Astrocyte (in vitro differentiated cells and primary cell): ENCODE data around the gene COX19. TPM values are rescaled to one million over a fixed set of nuclear protein-coding genes. Genes with fewer than 3 reads are reported as not detected.

Experiments
- DNase-seq: peaks from one replicate; pipeline ENCODE4 v3.0.0-alpha.2; 2010; ENCODE audit warnings: low read depth
- FAIRE-seq: peaks from 2 replicates; lab custom pipeline; 2011; peaks lifted over from hg19 to GRCh38; lab: Jason Lieb, UNC
- H2AFZ ChIP-seq: 2 replicates; pipeline ENCODE4 v1.6.0; 2012; ENCODE audit warnings: low read depth, low read length, inconsistent platforms
- H3K27ac ChIP-seq: 2 replicates; pipeline ENCODE4 v1.5.1; 2011; ENCODE audit warnings: low read depth, low read length, inconsistent platforms
- H3K27me3 ChIP-seq: 2 replicates; pipeline ENCODE4 v1.6.0; 2011; ENCODE audit warnings: low read length, inconsistent platforms; ENCODE audit not compliant: insufficient read depth
- H3K36me3 ChIP-seq: 2 replicates; pipeline ENCODE4 v1.5.1; 2011; ENCODE audit warnings: low read length, inconsistent platforms; ENCODE audit not compliant: insufficient read depth
- H3K4me1 ChIP-seq: 2 replicates; pipeline ENCODE4 v1.5.1; 2011; ENCODE audit warnings: low read length, inconsistent platforms; ENCODE audit not compliant: insufficient read depth
- H3K4me2 ChIP-seq: 2 replicates; pipeline ENCODE4 v1.6.0; 2012; ENCODE audit warnings: low read length, inconsistent platforms
- H3K4me3 ChIP-seq: 2 replicates; pipeline ENCODE4 v1.5.1; 2011; ENCODE audit warnings: low read depth, mild to moderate bottlenecking, low read length, inconsistent platforms; ENCODE audit not compliant: insufficient read depth
- H3K79me2 ChIP-seq: 2 replicates; pipeline ENCODE4 v1.6.0; 2012; ENCODE audit warnings: mild to moderate bottlenecking, low read length, inconsistent platforms; ENCODE audit not compliant: insufficient read depth
- H3K9ac ChIP-seq: 2 replicates; pipeline ENCODE4 v1.6.0; 2012; ENCODE audit warnings: mild to moderate bottlenecking, low read length, inconsistent platforms
- H3K9me3 ChIP-seq: 2 replicates; pipeline ENCODE4 v1.5.1; 2012; ENCODE audit warnings: low read depth, mild to moderate bottlenecking, low read length, inconsistent platforms; ENCODE audit not compliant: insufficient read depth
- H4K20me1 ChIP-seq: 2 replicates; pipeline ENCODE4 v1.6.0; 2012; ENCODE audit warnings: low read length, inconsistent platforms; ENCODE audit not compliant: insufficient read depth
- H3K27ac Mint-ChIP-seq: one replicate; pipeline ENCODE4 v1.8.0; 2021; ENCODE audit warnings: mild to moderate bottlenecking, mixed read lengths; ENCODE audit not compliant: unreplicated experiment
- H3K27me3 Mint-ChIP-seq: one replicate; pipeline ENCODE4 v1.8.0; 2021; ENCODE audit warnings: low read depth, mixed read lengths; ENCODE audit not compliant: unreplicated experiment
- H3K36me3 Mint-ChIP-seq: one replicate; pipeline ENCODE4 v1.8.0; 2021; ENCODE audit warnings: low read depth, mixed read lengths; ENCODE audit not compliant: unreplicated experiment
- H3K4me1 Mint-ChIP-seq: one replicate; pipeline ENCODE4 v1.8.0; 2021; ENCODE audit warnings: low read depth, mixed read lengths; ENCODE audit not compliant: unreplicated experiment
- H3K4me3 Mint-ChIP-seq: one replicate; pipeline ENCODE4 v1.8.0; 2021; ENCODE audit warnings: mild to moderate bottlenecking, moderate library complexity, mixed read lengths; ENCODE audit not compliant: unreplicated experiment
- H3K9me3 Mint-ChIP-seq: one replicate; pipeline ENCODE4 v1.8.0; 2021; ENCODE audit warnings: mild to moderate bottlenecking, mixed read lengths; ENCODE audit not compliant: unreplicated experiment
- CTCF ChIP-seq: IDR thresholded peaks from 2 replicates; pipeline ENCODE4 v1.5.1; 2011; ENCODE audit warnings: low read depth, mild to moderate bottlenecking, inconsistent platforms, low read length, moderate library complexity; ENCODE audit not compliant: insufficient read depth
- EZH2 ChIP-seq: IDR thresholded peaks from 2 replicates; pipeline ENCODE4 v1.6.1; 2012; ENCODE audit warnings: mild to moderate bottlenecking, low read length, inconsistent platforms; ENCODE audit not compliant: insufficient read depth
- microRNA-seq: library from miRNA; unstranded; fragments of <30 nt; microRNA quantifications from one replicate; pipeline ENCODE4 v1.2.0, GENCODE V29; 2020
- total RNA-seq: library from RNA; stranded (reverse); gene quantifications from 2 replicates; pipeline ENCODE4 v1.2.1, GENCODE V29; 2021

COX19 gene
- total RNA-seq, 1 donor from 2014 or later = 13.4 TPM

DNA sequence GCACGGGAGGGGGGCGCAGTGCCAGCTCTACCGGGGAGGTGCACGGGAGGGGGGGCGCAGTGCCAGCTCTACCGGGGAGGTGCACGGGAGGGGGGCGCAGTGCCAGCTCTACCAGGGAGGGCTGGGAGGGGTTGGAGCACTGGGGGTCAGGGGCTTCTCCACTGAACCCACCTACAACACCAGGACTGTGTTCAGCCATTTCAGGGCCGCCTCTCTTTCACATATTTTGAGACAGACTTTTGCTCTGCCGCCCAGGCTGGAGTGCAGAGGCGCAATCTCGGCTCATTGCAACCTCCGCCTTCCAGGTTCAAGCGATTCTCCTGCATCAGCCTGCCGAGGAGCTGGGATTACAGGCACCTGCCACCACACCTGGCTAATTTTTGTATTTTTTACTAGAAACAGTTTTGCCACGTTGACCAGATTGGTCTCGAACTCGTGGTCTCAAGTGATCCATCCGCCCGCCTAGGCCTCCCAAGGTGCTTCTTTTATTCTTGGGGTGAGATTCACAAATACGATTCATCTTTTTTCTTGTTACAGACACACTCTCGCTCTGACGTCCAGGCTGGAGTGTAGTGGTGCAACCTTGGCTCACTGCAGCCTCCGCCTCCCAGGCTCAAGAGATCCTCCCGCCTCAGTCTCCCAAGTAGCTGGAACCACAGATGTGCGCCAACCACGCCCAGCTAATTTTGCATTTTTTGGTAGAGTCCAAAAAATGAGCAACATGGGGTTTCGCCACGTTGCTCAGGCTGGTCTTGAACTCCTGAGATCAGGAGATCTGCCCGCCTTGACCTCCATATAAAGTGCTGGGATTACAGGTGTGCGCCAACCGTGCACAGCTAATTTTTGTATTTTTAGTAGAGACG is 57.9 kb downstream of the COX19 start:
- TF ChIP-seq CTCF (no peak), EZH2 (no peak)
- Histone ChIP-seq H4K20me1 (no peaks in the 10 kb centered on the region), H2AFZ (no peak overlapping the region), H3K27me3 (peaks cover 4% of the 10 kb centered on the region), H3K4me2 (no peak overlapping the region), H3K79me2 (no peaks in the 10 kb centered on the region), H3K4me1 (peaks cover 3% of the 10 kb centered on the region), H3K27ac (no peak overlapping the region), H3K9ac (no peak overlapping the region), H3K4me3 (no peak overlapping the region), H3K36me3 (no peaks in the 10 kb centered on the region), H3K9me3 (no peaks in the 10 kb centered on the region)
- Mint-ChIP-seq H3K27me3 (peaks cover 18% of the 10 kb centered on the region), H3K4me1 (peaks cover 10% of the 10 kb centered on the region), H3K9me3 (peaks cover 1% of the 10 kb centered on the region), H3K27ac (no peak overlapping the region), H3K36me3 (no peaks in the 10 kb centered on the region), H3K4me3 (no peak overlapping the region)
- FAIRE-seq (no peak), DNase-seq (no peak)

- Histone ChIP-seq H3K27ac (no peak overlapping the region), H4K20me1 (no peaks in the 10 kb centered on the region), H3K9ac (no peak overlapping the region), H3K9me3 (no peaks in the 10 kb centered on the region), H2AFZ (no peak overlapping the region), H3K4me1 (peaks cover 3% of the 10 kb centered on the region), H3K4me2 (no peak overlapping the region), H3K36me3 (no peaks in the 10 kb centered on the region), H3K79me2 (no peaks in the 10 kb centered on the region), H3K27me3 (peaks cover 4% of the 10 kb centered on the region), H3K4me3 (no peak overlapping the region)
- H3K4me1 Mint-ChIP-seq = peaks cover 10% of the 10 kb centered on the region
- H3K36me3 Mint-ChIP-seq = no peaks in the 10 kb centered on the region
- TF ChIP-seq EZH2 = no peak
- TF ChIP-seq CTCF = no peak
- no peak overlapping the region for H3K27ac Mint-ChIP-seq
- no peak for DNase-seq
- FAIRE-seq = no peak
- no peak overlapping the region for H3K4me3 Mint-ChIP-seq
- H3K27me3 Mint-ChIP-seq = peaks cover 18% of the 10 kb centered on the region
- H3K9me3 Mint-ChIP-seq = peaks cover 1% of the 10 kb centered on the region
Measured at GRCh38 chr7:916291-916941, 58.9 kb downstream of the COX19 start.

Small RNA genes lying within 50 kb of the gene (microRNA-seq; reads per million reads assigned to microRNA genes)
- 2,543 reads per million, percentile 88 among the genes with 10 or more reads in this experiment for gene MIR339

Other genes starting within 250 kb of the COX19 start
- gene DNAAF5, start 248.8 kb downstream of the COX19 start, total RNA-seq = 24.5 and 25.9 TPM in 2 replicates
- 14.7 and 14.8 TPM in 2 replicates for gene PRKAR1B, start 248.3 kb downstream of the COX19 start, total RNA-seq
- 109 and 121 TPM in 2 replicates for gene SUN1, start 143.1 kb downstream of the COX19 start, total RNA-seq
- 32.1 and 43.0 TPM in 2 replicates for gene GET4, start 99.0 kb downstream of the COX19 start, total RNA-seq
- gene ADAP1, start 20.9 kb downstream of the COX19 start, total RNA-seq = 4.7 and 4.8 TPM in 2 replicates
- not detected in 2 replicates for gene CYP2W1, start 7.6 kb upstream of the COX19 start, total RNA-seq
- 1.7 and 3.4 TPM in 2 replicates for gene GPR146, start 69.0 kb upstream of the COX19 start, total RNA-seq
- gene GPER1, start 112.6 kb upstream of the COX19 start, total RNA-seq = 13.7 and 17.4 TPM in 2 replicates
- gene ZFAND2A, start 184.6 kb upstream of the COX19 start, total RNA-seq = 40.1 and 45.5 TPM in 2 replicates